H1 (cell line): ENCODE results near the gene JPH3. TPM values are rescaled to one million over a fixed set of nuclear protein-coding genes. Genes with fewer than 3 reads are reported as not detected.

Source experiments
- CHD7 ChIP-seq: fragments of 300-600 bp; sonication (generic); IDR thresholded peaks from 2 replicates; pipeline ENCODE4 v1.7.1; 2012; ENCODE audit warnings: low read length, moderate library complexity, mild to moderate bottlenecking, inconsistent platforms; ENCODE audit not compliant: insufficient replicate concordance
- CTBP2 ChIP-seq: IDR thresholded peaks from 2 replicates; pipeline ENCODE4 v1.7.0; 2011; ENCODE audit warnings: borderline replicate concordance, mild to moderate bottlenecking, moderate library complexity, mixed read lengths, low read length; ENCODE audit not compliant: insufficient read depth, insufficient read length
- NANOG ChIP-seq: IDR thresholded peaks from 2 replicates; pipeline ENCODE4 v1.6.1; 2011; ENCODE audit warnings: low read length, low read depth, mild to moderate bottlenecking, inconsistent platforms; ENCODE audit not compliant: insufficient read depth, poor library complexity, severe bottlenecking
- RBBP5 ChIP-seq: IDR thresholded peaks from 2 replicates; pipeline ENCODE4 v1.7.1; 2012; ENCODE audit warnings: low read depth, mild to moderate bottlenecking, inconsistent platforms, low read length, moderate library complexity, borderline replicate concordance
- USF2 ChIP-seq: IDR thresholded peaks from 2 replicates; pipeline ENCODE4 v1.6.1; 2011; ENCODE audit warnings: low read length, improper control_type of control experiment
- polyA plus RNA-seq, 7 experiments: library from polyadenylated mRNA; depleted of rRNA in 3 of 7; stranded (reverse) in 5 of 7; unstranded in 2 of 7; fragments of >200 nt in 5 of 7; fragments of 200-250 nt in 2 of 7; gene quantifications; 1 replicate in 5 of 7; 2 replicates in 1 of 7; 4 replicates in 1 of 7; pipeline versions ENCODE4 v1.2.1 to v1.2.3, GENCODE V29; 2011 to 2013; ENCODE audit warnings: missing spikeins in 2 of 7, mixed read lengths in 2 of 7
- total RNA-seq: library from RNA; stranded (reverse); fragmentation: NEBNext Ultra II Directional; extraction: Animal tissue kit (Norgen Biotek cat#: 25700); gene quantifications from 2 replicates; pipeline ENCODE4 v1.2.1, GENCODE V29; 2021

JPH3 gene
- total and polyA plus RNA-seq, 2 of the 8 experiments (the other 6 are each of a cell fraction or from before 2014, with no cell fraction given), result 10.3 to 28.3 TPM

GRCh38 chr16:87558682-87559081, 43.6 kb upstream of the JPH3 start (continued):
- TF ChIP-seq CHD7, result no peak
- TF ChIP-seq RBBP5, result no peak
- TF ChIP-seq USF2, result no peak
- no peak for TF ChIP-seq CTBP2
- TF ChIP-seq NANOG, result no peak
